ENCODE data around the gene LCE3B. TPM values are rescaled to one million over a fixed set of nuclear protein-coding genes. Genes with fewer than 3 reads are reported as not detected.
"Not testable (repeated sequence)": the region's sequence is repeated elsewhere in the genome, so short reads cannot be mapped to it uniquely, and the experiment has no call there.

Gene LCE3B
- not detected for total RNA-seq

GRCh38 chr1:152613511-152613910, at the start of gene LCE3B:
Gene LCE3B (plus strand): TSS chr1:152613811. CDS start chr1:152613811, 0 bp downstream.
- H3K27ac Mint-ChIP-seq, result no peak within 1 kb of the TSS
- no peak for DNase-seq
- H3K4me3 Mint-ChIP-seq, result no peak within 1 kb of the TSS
- no peaks in the 10 kb centered on the region for H3K36me3 Mint-ChIP-seq
- H3K9me3 Mint-ChIP-seq, result peaks cover 2% of the 10 kb centered on the region
- H3K4me1 Mint-ChIP-seq, result no peaks in the 10 kb centered on the region
- H3K27me3 Mint-ChIP-seq, result peaks cover 16% of the 10 kb centered on the region

- H3K27ac Mint-ChIP-seq, result no peak overlapping the region
- no peaks in the 10 kb centered on the region for H3K4me1 Mint-ChIP-seq
- H3K27me3 Mint-ChIP-seq, result peaks cover 5% of the 10 kb centered on the region
- DNase-seq, result no peak
- peaks cover 6% of the 10 kb centered on the region for H3K9me3 Mint-ChIP-seq
- no peak overlapping the region for H3K4me3 Mint-ChIP-seq
- H3K36me3 Mint-ChIP-seq, result no peaks in the 10 kb centered on the region
Observed at GRCh38 chr1:152565115-152565514, 48.5 kb upstream of the LCE3B start.

- no peaks in the 10 kb centered on the region for H3K36me3 Mint-ChIP-seq
- H3K27ac Mint-ChIP-seq, result no peak overlapping the region
- peaks cover 6% of the 10 kb centered on the region for H3K9me3 Mint-ChIP-seq
- DNase-seq, result no peak
- peaks cover 5% of the 10 kb centered on the region for H3K27me3 Mint-ChIP-seq
- H3K4me3 Mint-ChIP-seq, result no peak overlapping the region
- no peaks in the 10 kb centered on the region for H3K4me1 Mint-ChIP-seq
Observed at GRCh38 chr1:152565535-152566215, 47.9 kb upstream of the LCE3B start.

GRCh38 chr1:152566681-152567080, 46.9 kb upstream of the LCE3B start, which contains the start of gene LCE3E:
Gene LCE3E (minus strand): TSS chr1:152566780. CDS start chr1:152566208, 572 bp downstream.
- Mint-ChIP-seq H3K9me3 (peaks cover 8% of the 10 kb centered on the region), H3K36me3 (no peaks in the 10 kb centered on the region), H3K4me3 (no peak within 1 kb of the TSS), H3K4me1 (no peaks in the 10 kb centered on the region), H3K27me3 (peaks cover 11% of the 10 kb centered on the region), H3K27ac (no peak within 1 kb of the TSS)
- DNase-seq, result no peak

- no peak for DNase-seq
- Mint-ChIP-seq H3K27me3 (peaks cover 36% of the 10 kb centered on the region), H3K27ac (no peak overlapping the region), H3K4me3 (no peak overlapping the region), H3K9me3 (no peaks in the 10 kb centered on the region), H3K36me3 (no peaks in the 10 kb centered on the region), H3K4me1 (no peaks in the 10 kb centered on the region)
Observed at GRCh38 chr1:152577168-152577567, 36.4 kb upstream of the LCE3B start.

GRCh38 chr1:152579526-152579925, 34.1 kb upstream of the LCE3B start:
- not testable (repeated sequence) for H3K9me3 Mint-ChIP-seq, H3K4me3 Mint-ChIP-seq, H3K36me3 Mint-ChIP-seq, DNase-seq, H3K27ac Mint-ChIP-seq, H3K4me1 Mint-ChIP-seq
- H3K27me3 Mint-ChIP-seq, result peaks cover 22% of the 10 kb centered on the region

- no peak within 1 kb of the TSS for H3K4me3 Mint-ChIP-seq
- H3K9me3 Mint-ChIP-seq, result no peaks in the 10 kb centered on the region
- no peaks in the 10 kb centered on the region for H3K4me1 Mint-ChIP-seq
- DNase-seq, result no peak
- no peaks in the 10 kb centered on the region for H3K36me3 Mint-ChIP-seq
- peaks cover 15% of the 10 kb centered on the region for H3K27me3 Mint-ChIP-seq
- H3K27ac Mint-ChIP-seq, result no peak within 1 kb of the TSS
Observed at GRCh38 chr1:152580433-152580832, 33.2 kb upstream of the LCE3B start, which contains the start of gene LCE3D. Gene LCE3D (minus strand): TSS chr1:152580516. CDS start chr1:152579936, 580 bp downstream.

GRCh38 chr1:152582647-152583046, 31.0 kb upstream of the LCE3B start:
- H3K4me3 Mint-ChIP-seq, result no peak overlapping the region
- no peaks in the 10 kb centered on the region for H3K4me1 Mint-ChIP-seq
- peaks cover 12% of the 10 kb centered on the region for H3K27me3 Mint-ChIP-seq
- no peaks in the 10 kb centered on the region for H3K36me3 Mint-ChIP-seq
- no peak overlapping the region for H3K27ac Mint-ChIP-seq
- DNase-seq, result no peak
- H3K9me3 Mint-ChIP-seq, result no peaks in the 10 kb centered on the region

- Mint-ChIP-seq H3K4me1 (no peaks in the 10 kb centered on the region), H3K27ac (no peak overlapping the region), H3K9me3 (no peaks in the 10 kb centered on the region), H3K36me3 (no peaks in the 10 kb centered on the region), H3K4me3 (no peak overlapping the region), H3K27me3 (no peaks in the 10 kb centered on the region)
- DNase-seq, result no peak
Observed at GRCh38 chr1:152585586-152585985, 28.0 kb upstream of the LCE3B start.

GRCh38 chr1:152596986-152597385, 16.6 kb upstream of the LCE3B start:
- DNase-seq, result no peak
- H3K27ac Mint-ChIP-seq, result no peak overlapping the region
- peaks cover 3% of the 10 kb centered on the region for H3K9me3 Mint-ChIP-seq
- H3K4me1 Mint-ChIP-seq, result no peaks in the 10 kb centered on the region
- H3K36me3 Mint-ChIP-seq, result no peaks in the 10 kb centered on the region
- peaks cover 4% of the 10 kb centered on the region for H3K27me3 Mint-ChIP-seq
- no peak overlapping the region for H3K4me3 Mint-ChIP-seq

GRCh38 chr1:152599934-152600333, 13.7 kb upstream of the LCE3B start, which contains the start of gene LCE3C:
Gene LCE3C (plus strand): TSS chr1:152600234. CDS start chr1:152600732, 498 bp downstream.
- no peak within 1 kb of the TSS for H3K27ac Mint-ChIP-seq
- peaks cover 2% of the 10 kb centered on the region for H3K9me3 Mint-ChIP-seq
- H3K36me3 Mint-ChIP-seq, result no peaks in the 10 kb centered on the region
- DNase-seq, result no peak
- H3K4me1 Mint-ChIP-seq, result no peaks in the 10 kb centered on the region
- peaks cover 9% of the 10 kb centered on the region for H3K27me3 Mint-ChIP-seq
- H3K4me3 Mint-ChIP-seq, result no peak within 1 kb of the TSS

GRCh38 chr1:152621993-152622392, 8.4 kb downstream of the LCE3B start:
- DNase-seq, result no peak
- no peak overlapping the region for H3K27ac Mint-ChIP-seq
- peaks cover 13% of the 10 kb centered on the region for H3K9me3 Mint-ChIP-seq
- H3K36me3 Mint-ChIP-seq, result peaks cover 2% of the 10 kb centered on the region
- peaks cover 34% of the 10 kb centered on the region for H3K27me3 Mint-ChIP-seq
- no peak overlapping the region for H3K4me3 Mint-ChIP-seq
- H3K4me1 Mint-ChIP-seq, result no peaks in the 10 kb centered on the region

- Mint-ChIP-seq H3K36me3 (peaks cover 2% of the 10 kb centered on the region), H3K4me1 (no peaks in the 10 kb centered on the region), H3K27me3 (peaks cover 34% of the 10 kb centered on the region), H3K9me3 (peaks cover 13% of the 10 kb centered on the region), H3K4me3 (no peak within 1 kb of the TSS), H3K27ac (no peak within 1 kb of the TSS)
- DNase-seq, result no peak
Observed at GRCh38 chr1:152622803-152623202, 9.2 kb downstream of the LCE3B start, which contains the start of gene LCE3A. Gene LCE3A (minus strand): TSS chr1:152623103. CDS start chr1:152623103, 0 bp downstream.

GRCh38 chr1:152623203-152623844, 9.7 kb downstream of the LCE3B start:
- DNase-seq, result peak; percentile 27
- H3K4me1 Mint-ChIP-seq, result no peaks in the 10 kb centered on the region
- H3K9me3 Mint-ChIP-seq, result peaks cover 12% of the 10 kb centered on the region
- no peak overlapping the region for H3K4me3 Mint-ChIP-seq
- H3K27me3 Mint-ChIP-seq, result peaks cover 34% of the 10 kb centered on the region
- peaks cover 2% of the 10 kb centered on the region for H3K36me3 Mint-ChIP-seq
- no peak overlapping the region for H3K27ac Mint-ChIP-seq

GRCh38 chr1:152626744-152627143, 13.1 kb downstream of the LCE3B start:
- Mint-ChIP-seq H3K27ac (no peak overlapping the region), H3K4me1 (no peaks in the 10 kb centered on the region), H3K4me3 (no peak overlapping the region), H3K27me3 (peaks cover 44% of the 10 kb centered on the region), H3K36me3 (no peaks in the 10 kb centered on the region), H3K9me3 (peaks cover 2% of the 10 kb centered on the region)
- DNase-seq, result no peak
